Measurements from ENCODE around the gene ZDHHC17. TPM values are rescaled to one million over a fixed set of nuclear protein-coding genes. Genes with fewer than 3 reads are reported as not detected.

ZDHHC17 gene
- total and polyA plus RNA-seq, 2 of the 13 experiments (the other 11 are each of a cell fraction or from before 2014, with no cell fraction given) = 36.7 to 38.5 TPM

DNA sequence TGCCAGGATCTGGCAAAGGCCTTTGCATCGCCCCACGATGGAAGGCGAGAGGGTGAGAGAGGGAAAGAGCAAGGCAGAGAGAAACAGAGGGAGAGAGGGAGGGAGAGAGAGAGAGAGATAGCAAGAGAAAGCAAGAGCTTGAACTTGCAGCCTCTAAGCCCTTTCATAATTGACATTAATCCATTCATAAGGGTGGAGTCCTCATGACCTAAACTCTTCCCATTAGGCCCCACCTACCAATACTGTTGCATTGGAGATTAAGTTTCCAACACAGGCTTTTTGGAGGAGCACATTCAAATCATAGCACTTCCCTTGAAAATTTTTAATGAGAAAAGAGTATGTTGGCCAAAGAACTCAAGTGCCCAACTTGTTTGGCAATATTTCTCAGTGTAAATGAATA is 48.6 kb upstream of the ZDHHC17 start (continued):
- TF ChIP-seq, protein P1, sequence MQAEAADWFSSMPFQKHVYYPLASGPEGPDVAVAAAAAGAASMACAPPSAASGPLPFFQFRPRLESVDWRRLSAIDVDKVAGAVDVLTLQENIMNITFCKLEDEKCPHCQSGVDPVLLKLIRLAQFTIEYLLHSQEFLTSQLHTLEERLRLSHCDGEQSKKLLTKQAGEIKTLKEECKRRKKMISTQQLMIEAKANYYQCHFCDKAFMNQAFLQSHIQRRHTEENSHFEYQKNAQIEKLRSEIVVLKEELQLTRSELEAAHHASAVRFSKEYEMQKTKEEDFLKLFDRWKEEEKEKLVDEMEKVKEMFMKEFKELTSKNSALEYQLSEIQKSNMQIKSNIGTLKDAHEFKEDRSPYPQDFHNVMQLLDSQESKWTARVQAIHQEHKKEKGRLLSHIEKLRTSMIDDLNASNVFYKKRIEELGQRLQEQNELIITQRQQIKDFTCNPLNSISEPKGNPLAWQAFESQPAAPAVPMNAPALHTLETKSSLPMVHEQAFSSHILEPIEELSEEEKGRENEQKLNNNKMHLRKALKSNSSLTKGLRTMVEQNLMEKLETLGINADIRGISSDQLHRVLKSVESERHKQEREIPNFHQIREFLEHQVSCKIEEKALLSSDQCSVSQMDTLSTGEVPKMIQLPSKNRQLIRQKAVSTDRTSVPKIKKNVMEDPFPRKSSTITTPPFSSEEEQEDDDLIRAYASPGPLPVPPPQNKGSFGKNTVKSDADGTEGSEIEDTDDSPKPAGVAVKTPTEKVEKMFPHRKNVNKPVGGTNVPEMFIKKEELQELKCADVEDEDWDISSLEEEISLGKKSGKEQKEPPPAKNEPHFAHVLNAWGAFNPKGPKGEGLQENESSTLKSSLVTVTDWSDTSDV (CRISPR knock-in tag; IDR thresholded peaks at IDR 0.05) = no peak
- no peak for TF ChIP-seq SKI (IDR thresholded peaks at IDR 0.05; ENCODE audit: partially characterized antibody)
- no peak for TF ChIP-seq FOSL1 (CRISPR knock-in tag; IDR thresholded peaks at IDR 0.05; ENCODE audit: borderline replicate concordance)
- TF ChIP-seq TCF7L2 (IDR thresholded peaks at IDR 0.05; ENCODE audit: low read depth, low read length) = no peak
- TF ChIP-seq EZH2 (conservative IDR thresholded peaks at IDR 0.05; ENCODE audit: low read depth, low read length) = no peak
- no peak for TF ChIP-seq KLF16 (CRISPR knock-in tag; IDR thresholded peaks at IDR 0.05)
- TF ChIP-seq ZNF224 (CRISPR knock-in tag; IDR thresholded peaks at IDR 0.05) = no peak

DNA sequence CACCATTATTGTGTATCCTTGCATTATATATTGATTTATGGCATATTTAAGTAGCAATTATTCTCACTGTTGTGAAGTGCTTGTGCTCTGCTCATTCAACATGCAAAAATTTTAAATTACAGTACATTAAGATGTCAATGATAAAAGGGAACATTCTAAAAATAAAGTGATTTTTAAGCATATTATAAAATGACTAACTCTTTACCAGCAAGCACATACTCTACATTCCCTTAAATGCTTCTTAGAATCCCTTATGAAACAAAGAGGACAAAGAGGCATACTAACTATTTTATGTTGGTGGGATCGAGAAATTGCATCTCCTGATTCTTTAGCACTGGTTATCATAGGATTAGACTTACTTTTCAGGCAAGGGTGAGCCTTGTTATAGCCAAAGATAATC is 46.6 kb upstream of the ZDHHC17 start:
- no peak overlapping the region for H3K4me2 ChIP-seq (ENCODE audit: low read depth, low read length)
- no peak overlapping the region for H3K4me3 ChIP-seq (replicated peaks in 1 of 3; ENCODE audit: insufficient read depth in 1 of 3, low read depth in 2 of 3, low read length in 3 of 3)
- H3K79me2 ChIP-seq (ENCODE audit: insufficient read depth, low read length) = no peaks in the 10 kb centered on the region
- H3K36me3 ChIP-seq (replicated peaks in 1 of 2; ENCODE audit: control insufficient read depth in 1 of 2, insufficient read depth in 2 of 2, low read length in 2 of 2) = no peaks in the 10 kb centered on the region
- H3K4me1 ChIP-seq (ENCODE audit: insufficient read depth, low read length) = no peaks in the 10 kb centered on the region
- no peak overlapping the region for H3K9ac ChIP-seq (ENCODE audit: insufficient read depth, low read depth, low read length)
- FAIRE-seq (no peak), ATAC-seq (no peak), DNase-seq (ENCODE audit: low spot score) (no peak)
- H3K27me3 ChIP-seq (ENCODE audit: control insufficient read depth in 1 of 2, insufficient read depth in 2 of 2, low read length in 2 of 2) = no peaks in the 10 kb centered on the region
- ChIA-PET POLR2A (no interaction called here), CTCF (ENCODE audit: low intra/inter-chr PET ratio, low total read pairs) (no interaction called here)
- in situ Hi-C loops (cut with HindIII; ENCODE audit: extremely low pct_ligation_motif_present, low pct_unique_long_range_greater_than_20kb) = no loop called here
- no peak overlapping the region for H3K27ac ChIP-seq (ENCODE audit: extremely low read length, insufficient read depth, low read length)
- BruUV-seq (replicated peaks) = no TSS peak
- H2AFZ ChIP-seq (ENCODE audit: low read length) = no peak overlapping the region
- no peaks in the 10 kb centered on the region for H3K9me3 ChIP-seq (ENCODE audit: low read length)
- TF ChIP-seq ZSCAN29 (CRISPR knock-in tag; conservative IDR thresholded peaks at IDR 0.05) (no peak), ZNF766 (CRISPR knock-in tag; IDR thresholded peaks at IDR 0.05; ENCODE audit: borderline replicate concordance) (no peak), KLF9 (CRISPR knock-in tag; IDR thresholded peaks at IDR 0.05; ENCODE audit: low read depth) (no peak), NCOA5 (CRISPR knock-in tag; IDR thresholded peaks at IDR 0.05) (no peak), POGZ (CRISPR knock-in tag; IDR thresholded peaks at IDR 0.05) (no peak), ZBTB38 (CRISPR knock-in tag; IDR thresholded peaks at IDR 0.05) (no peak), FOXP1 (IDR thresholded peaks at IDR 0.05) (no peak), FOXP1 (CRISPR knock-in tag; IDR thresholded peaks at IDR 0.05) (no peak)
- TF ChIP-seq, protein P2, sequence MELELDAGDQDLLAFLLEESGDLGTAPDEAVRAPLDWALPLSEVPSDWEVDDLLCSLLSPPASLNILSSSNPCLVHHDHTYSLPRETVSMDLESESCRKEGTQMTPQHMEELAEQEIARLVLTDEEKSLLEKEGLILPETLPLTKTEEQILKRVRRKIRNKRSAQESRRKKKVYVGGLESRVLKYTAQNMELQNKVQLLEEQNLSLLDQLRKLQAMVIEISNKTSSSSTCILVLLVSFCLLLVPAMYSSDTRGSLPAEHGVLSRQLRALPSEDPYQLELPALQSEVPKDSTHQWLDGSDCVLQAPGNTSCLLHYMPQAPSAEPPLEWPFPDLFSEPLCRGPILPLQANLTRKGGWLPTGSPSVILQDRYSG (CRISPR knock-in tag; IDR thresholded peaks at IDR 0.05) = no peak
- TF ChIP-seq, protein P3, sequence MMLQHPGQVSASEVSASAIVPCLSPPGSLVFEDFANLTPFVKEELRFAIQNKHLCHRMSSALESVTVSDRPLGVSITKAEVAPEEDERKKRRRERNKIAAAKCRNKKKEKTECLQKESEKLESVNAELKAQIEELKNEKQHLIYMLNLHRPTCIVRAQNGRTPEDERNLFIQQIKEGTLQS (CRISPR knock-in tag; IDR thresholded peaks at IDR 0.05) = no peak
- TF ChIP-seq, protein P1 (CRISPR knock-in tag; IDR thresholded peaks at IDR 0.05) = no peak
- intact Hi-C loops (cut with micrococcal nuclease; ENCODE audit: unreplicated experiment) = no loop called here
- WGBS (ENCODE audit: low lambda C conversion rate) = 0% methylated on average over 1 of the region's 1 CpG
- no peaks in the 10 kb centered on the region for H4K20me1 ChIP-seq (ENCODE audit: insufficient read depth, low read length)

All from HepG2 (cell line).